GM12801 (cell line): ENCODE measurements around the gene PRDM16.

Experiments
- TF ChIP-seq, protein P1 (sequence below): IDR thresholded peaks from one replicate; pipeline ENCODE4 v1.5.1; 2011; ENCODE audit warnings: control low read depth; ENCODE audit not compliant: insufficient read length; ENCODE audit errors: extremely low read depth

PRDM16 gene

DNA sequence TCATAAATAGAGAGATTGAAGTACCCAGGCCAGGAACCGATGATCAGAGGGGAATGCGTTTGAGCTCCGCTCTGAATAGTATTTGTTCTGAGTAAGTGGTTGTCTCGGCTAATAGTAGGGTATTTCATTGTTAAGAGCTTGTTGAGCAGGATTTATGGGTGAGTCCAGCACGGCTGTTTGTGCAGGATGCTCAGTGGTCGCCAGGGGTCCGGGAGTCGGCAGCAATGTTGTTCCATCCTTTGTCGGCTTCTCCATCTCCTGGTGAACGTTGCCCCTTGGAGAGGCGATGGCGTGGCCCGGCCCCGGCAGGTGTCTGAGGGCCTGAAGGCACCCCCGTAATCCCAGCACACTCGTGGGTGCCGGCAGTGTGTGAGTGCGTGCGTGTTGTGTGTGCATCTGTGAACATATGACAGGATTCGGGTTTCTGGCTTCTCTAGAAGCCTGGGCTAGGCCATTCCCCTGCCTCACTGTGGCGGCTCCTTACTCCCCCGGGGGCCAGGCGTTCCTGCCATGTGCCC, 224.6 kb downstream of the PRDM16 start:
- TF ChIP-seq, protein P1, sequence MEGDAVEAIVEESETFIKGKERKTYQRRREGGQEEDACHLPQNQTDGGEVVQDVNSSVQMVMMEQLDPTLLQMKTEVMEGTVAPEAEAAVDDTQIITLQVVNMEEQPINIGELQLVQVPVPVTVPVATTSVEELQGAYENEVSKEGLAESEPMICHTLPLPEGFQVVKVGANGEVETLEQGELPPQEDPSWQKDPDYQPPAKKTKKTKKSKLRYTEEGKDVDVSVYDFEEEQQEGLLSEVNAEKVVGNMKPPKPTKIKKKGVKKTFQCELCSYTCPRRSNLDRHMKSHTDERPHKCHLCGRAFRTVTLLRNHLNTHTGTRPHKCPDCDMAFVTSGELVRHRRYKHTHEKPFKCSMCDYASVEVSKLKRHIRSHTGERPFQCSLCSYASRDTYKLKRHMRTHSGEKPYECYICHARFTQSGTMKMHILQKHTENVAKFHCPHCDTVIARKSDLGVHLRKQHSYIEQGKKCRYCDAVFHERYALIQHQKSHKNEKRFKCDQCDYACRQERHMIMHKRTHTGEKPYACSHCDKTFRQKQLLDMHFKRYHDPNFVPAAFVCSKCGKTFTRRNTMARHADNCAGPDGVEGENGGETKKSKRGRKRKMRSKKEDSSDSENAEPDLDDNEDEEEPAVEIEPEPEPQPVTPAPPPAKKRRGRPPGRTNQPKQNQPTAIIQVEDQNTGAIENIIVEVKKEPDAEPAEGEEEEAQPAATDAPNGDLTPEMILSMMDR: no peak

DNA sequence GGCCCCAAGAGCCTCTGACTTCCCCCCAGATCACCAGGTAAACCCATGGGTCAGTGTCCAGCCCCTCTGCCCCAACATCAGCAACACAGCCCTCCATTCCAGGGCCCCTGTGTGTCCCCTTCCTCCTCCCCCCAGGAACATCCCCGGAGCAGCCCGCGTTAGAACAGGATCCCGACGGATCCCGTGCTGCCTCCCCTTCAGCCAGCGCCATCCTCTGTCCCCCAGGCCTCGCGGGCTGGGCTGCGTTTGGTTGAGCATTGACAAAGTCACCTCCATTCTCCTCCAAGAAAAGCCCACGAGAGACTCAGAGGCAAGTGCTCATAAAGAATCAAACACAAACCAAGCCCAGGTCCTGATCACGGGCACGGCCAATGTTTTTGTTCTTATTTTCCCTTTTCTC, 225.4 kb downstream of the PRDM16 start:
- TF ChIP-seq, protein P1: no peak

DNA sequence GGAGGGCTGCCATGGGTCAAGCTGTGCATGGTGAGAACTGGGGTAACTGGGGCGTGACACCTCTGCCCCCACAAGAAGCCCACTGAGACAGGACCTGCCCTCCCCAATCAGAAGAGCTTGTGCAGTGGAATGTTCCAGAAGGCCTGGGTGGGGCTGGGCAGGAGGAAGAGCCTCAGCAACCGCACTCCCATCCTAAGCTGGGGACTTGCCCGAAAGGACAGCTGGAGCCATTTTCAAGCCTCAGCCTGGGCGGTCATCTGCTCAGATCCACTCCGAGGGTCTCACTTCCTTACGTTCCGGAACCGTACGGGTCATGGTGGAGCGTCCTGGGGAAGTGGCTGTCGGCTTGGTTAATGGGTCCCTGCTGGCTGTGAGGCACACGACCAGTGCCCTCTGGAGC, 226.8 kb downstream of the PRDM16 start:
- TF ChIP-seq, protein P1: no peak

DNA sequence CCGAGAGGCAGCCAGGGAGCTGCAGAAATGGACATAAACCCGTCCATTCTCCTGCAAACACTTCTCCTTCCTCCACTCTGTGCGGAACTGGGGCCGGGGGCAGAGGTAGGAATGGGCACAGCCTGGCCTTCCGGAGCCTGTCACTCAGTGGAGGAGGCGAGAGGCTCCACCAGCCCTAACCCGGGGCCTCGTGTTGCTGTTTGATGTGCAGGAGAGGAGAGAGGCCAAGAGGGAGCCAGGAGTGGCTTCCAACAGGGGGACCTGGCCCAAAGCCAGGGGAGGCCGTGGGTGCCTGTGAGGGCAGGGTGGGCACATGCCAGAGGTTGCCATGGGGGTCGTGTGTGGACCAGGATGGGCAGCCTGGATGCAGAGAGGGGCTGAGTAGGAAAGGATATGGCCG, 227.3 kb downstream of the PRDM16 start:
- TF ChIP-seq, protein P1: no peak

DNA sequence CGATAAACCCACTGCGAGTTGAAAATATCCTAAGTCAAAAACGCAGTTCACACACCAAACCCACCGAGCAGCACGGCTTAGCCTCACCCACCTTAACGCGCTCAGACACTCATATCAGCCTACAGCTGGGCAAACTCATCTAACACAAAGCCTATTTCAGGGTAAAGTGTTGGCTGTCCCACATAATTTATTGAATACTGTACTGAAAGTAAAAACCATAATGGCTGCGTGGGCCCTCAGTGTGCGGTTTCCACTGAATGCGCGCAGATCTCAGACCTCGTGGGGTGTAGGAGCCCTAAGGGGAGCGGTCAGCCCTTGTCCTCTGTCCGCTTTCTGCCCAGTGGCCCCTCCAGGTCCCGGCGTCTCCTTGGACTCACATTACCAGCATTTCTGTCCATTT, 227.8 kb downstream of the PRDM16 start:
- TF ChIP-seq, protein P1: no peak

DNA sequence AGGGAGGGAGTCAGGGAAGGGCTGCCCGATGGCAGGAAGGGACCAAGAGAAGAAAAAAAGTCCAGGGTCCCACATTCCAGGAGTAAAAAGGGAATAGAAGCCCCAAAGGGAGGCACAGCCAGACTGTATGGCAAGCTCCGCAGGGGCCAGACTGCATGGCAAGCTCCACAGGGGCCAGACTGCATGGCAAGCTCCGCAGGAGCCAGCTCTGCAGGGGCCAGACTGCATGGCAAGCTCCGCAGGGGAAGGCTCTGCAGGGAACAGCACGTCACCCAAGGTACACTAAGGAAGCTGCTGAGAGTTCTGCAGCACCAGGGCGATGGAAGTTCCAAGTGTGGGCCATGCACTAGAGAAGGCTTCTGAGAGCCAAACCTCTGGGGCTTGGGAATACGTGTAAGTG, 228.8 kb downstream of the PRDM16 start:
- TF ChIP-seq, protein P1: no peak

DNA sequence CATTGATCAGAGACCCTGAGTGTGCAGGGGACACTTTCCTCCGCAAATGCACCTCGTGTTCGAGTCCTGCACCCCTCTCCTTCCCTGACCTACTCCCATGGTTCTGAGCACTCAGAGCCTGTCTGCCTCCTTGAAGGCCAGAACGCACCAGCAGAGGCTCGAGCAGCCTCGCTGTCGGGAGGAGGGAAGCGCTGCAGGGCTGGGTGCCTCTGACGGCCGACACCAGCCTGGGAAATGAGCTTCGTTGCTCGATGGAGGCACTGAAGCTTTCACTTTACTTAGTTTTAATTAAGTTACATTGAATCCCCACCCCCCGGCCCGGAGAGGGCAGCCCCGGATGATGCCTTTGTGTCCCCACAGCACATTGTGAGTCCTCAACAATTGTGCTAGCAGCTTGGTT, 229.2 kb downstream of the PRDM16 start:
- TF ChIP-seq, protein P1: no peak

DNA sequence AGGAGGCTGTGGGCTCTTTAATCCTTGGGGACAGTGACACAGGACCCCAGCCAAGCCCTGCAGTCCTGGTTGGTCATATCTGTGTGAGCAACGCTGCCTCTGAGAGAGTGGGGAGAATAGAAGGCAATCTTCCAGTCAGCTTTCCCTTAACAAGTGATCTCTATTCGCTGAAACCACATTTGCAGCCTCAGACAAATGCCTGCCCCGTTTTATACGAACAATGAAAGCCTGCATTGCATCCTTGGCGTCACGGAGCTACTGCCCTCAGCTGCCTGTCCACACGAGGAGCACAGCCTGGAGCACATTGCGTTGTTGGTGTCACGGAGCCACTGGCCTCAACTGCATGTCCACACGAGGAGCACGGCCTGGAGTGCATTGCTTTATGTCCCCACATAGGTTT, 235.2 kb downstream of the PRDM16 start:
- TF ChIP-seq, protein P1: no peak
